ENCODE measurements around the gene UBP1.
A peak's percentile ranks its signal among the peaks of the same experiment; 100 is the strongest.

UBP1 gene

GRCh38 chr3:33377489-33377888 is 62.7 kb downstream of the UBP1 start:
- Histone ChIP-seq H3K4me1 (ENCODE audit: insufficient read depth, insufficient read length) (peaks cover 2% of the 10 kb centered on the region), H3K9me3 (ENCODE audit: insufficient read depth, low read length) (no peaks in the 10 kb centered on the region), H3K9ac (ENCODE audit: insufficient read length, low read depth) (no peak overlapping the region), H3K4me3 (ENCODE audit: insufficient read length, low read depth) (no peak overlapping the region), H3K36me3 (ENCODE audit: insufficient read depth, insufficient read length, low read length) (peaks cover 55% of the 10 kb centered on the region), H3K27me3 (ENCODE audit: insufficient read depth, insufficient read length) (no peaks in the 10 kb centered on the region)
- TF ChIP-seq ZNF274 (IDR thresholded peaks at IDR 0.05; ENCODE audit: low read depth, low read length) (no peak), SUZ12 (IDR thresholded peaks at IDR 0.05; ENCODE audit: extremely low read depth, insufficient read depth, insufficient read length) (no peak), YY1 (IDR thresholded peaks at IDR 0.05; ENCODE audit: insufficient read depth, insufficient read length) (no peak)
- DNase-seq (ENCODE audit: low read depth, low spot score), result no peak

GRCh38 chr3:33373082-33373437 is 67.1 kb downstream of the UBP1 start:
- Histone ChIP-seq H3K27me3 (ENCODE audit: insufficient read depth, insufficient read length) (no peaks in the 10 kb centered on the region), H3K36me3 (ENCODE audit: insufficient read depth, insufficient read length, low read length) (peaks cover 35% of the 10 kb centered on the region), H3K4me1 (ENCODE audit: insufficient read depth, insufficient read length) (peaks cover 2% of the 10 kb centered on the region), H3K4me3 (ENCODE audit: insufficient read length, low read depth) (no peak overlapping the region), H3K9me3 (ENCODE audit: insufficient read depth, low read length) (no peaks in the 10 kb centered on the region), H3K9ac (ENCODE audit: insufficient read length, low read depth) (no peak overlapping the region)
- TF ChIP-seq SUZ12 (IDR thresholded peaks at IDR 0.05; ENCODE audit: extremely low read depth, insufficient read depth, insufficient read length) (no peak), ZNF274 (IDR thresholded peaks at IDR 0.05; ENCODE audit: low read depth, low read length) (no peak), YY1 (IDR thresholded peaks at IDR 0.05; ENCODE audit: insufficient read depth, insufficient read length) (no peak)
- no peak for DNase-seq (ENCODE audit: low read depth, low spot score)

- TF ChIP-seq YY1 (IDR thresholded peaks at IDR 0.05; ENCODE audit: insufficient read depth, insufficient read length) (no peak), SUZ12 (IDR thresholded peaks at IDR 0.05; ENCODE audit: extremely low read depth, insufficient read depth, insufficient read length) (no peak), ZNF274 (IDR thresholded peaks at IDR 0.05; ENCODE audit: low read depth, low read length) (no peak)
- peaks cover 29% of the 10 kb centered on the region for H3K36me3 ChIP-seq (ENCODE audit: insufficient read depth, insufficient read length, low read length)
- DNase-seq (ENCODE audit: low read depth, low spot score), result peak; percentile 30
- H3K9ac ChIP-seq (ENCODE audit: insufficient read length, low read depth), result no peak overlapping the region
- H3K4me3 ChIP-seq (ENCODE audit: insufficient read length, low read depth), result no peak overlapping the region
- no peaks in the 10 kb centered on the region for H3K9me3 ChIP-seq (ENCODE audit: insufficient read depth, low read length)
- H3K27me3 ChIP-seq (ENCODE audit: insufficient read depth, insufficient read length), result no peaks in the 10 kb centered on the region
- peaks cover 1% of the 10 kb centered on the region for H3K4me1 ChIP-seq (ENCODE audit: insufficient read depth, insufficient read length)
These were observed 67.8 kb downstream of the UBP1 start for GRCh38 chr3:33372218-33373081.

GRCh38 chr3:33364531-33365128 is 75.6 kb downstream of the UBP1 start:
- DNase-seq (ENCODE audit: low read depth, low spot score), result no peak
- no peaks in the 10 kb centered on the region for H3K9me3 ChIP-seq (ENCODE audit: insufficient read depth, low read length)
- no peaks in the 10 kb centered on the region for H3K27me3 ChIP-seq (ENCODE audit: insufficient read depth, insufficient read length)
- no peak overlapping the region for H3K4me3 ChIP-seq (ENCODE audit: insufficient read length, low read depth)
- no peaks in the 10 kb centered on the region for H3K4me1 ChIP-seq (ENCODE audit: insufficient read depth, insufficient read length)
- no peak for TF ChIP-seq YY1 (IDR thresholded peaks at IDR 0.05; ENCODE audit: insufficient read depth, insufficient read length)
- no peak for TF ChIP-seq SUZ12 (IDR thresholded peaks at IDR 0.05; ENCODE audit: extremely low read depth, insufficient read depth, insufficient read length)
- no peak for TF ChIP-seq ZNF274 (IDR thresholded peaks at IDR 0.05; ENCODE audit: low read depth, low read length)
- peaks cover 3% of the 10 kb centered on the region for H3K36me3 ChIP-seq (ENCODE audit: insufficient read depth, insufficient read length, low read length)
- no peak overlapping the region for H3K9ac ChIP-seq (ENCODE audit: insufficient read length, low read depth)

- H3K36me3 ChIP-seq (ENCODE audit: insufficient read depth, insufficient read length, low read length), result peaks cover 3% of the 10 kb centered on the region
- no peaks in the 10 kb centered on the region for H3K4me1 ChIP-seq (ENCODE audit: insufficient read depth, insufficient read length)
- DNase-seq (ENCODE audit: low read depth, low spot score), result no peak
- no peaks in the 10 kb centered on the region for H3K9me3 ChIP-seq (ENCODE audit: insufficient read depth, low read length)
- H3K4me3 ChIP-seq (ENCODE audit: insufficient read length, low read depth), result no peak overlapping the region
- H3K27me3 ChIP-seq (ENCODE audit: insufficient read depth, insufficient read length), result no peaks in the 10 kb centered on the region
- no peak for TF ChIP-seq YY1 (IDR thresholded peaks at IDR 0.05; ENCODE audit: insufficient read depth, insufficient read length)
- TF ChIP-seq ZNF274 (IDR thresholded peaks at IDR 0.05; ENCODE audit: low read depth, low read length), result no peak
- TF ChIP-seq SUZ12 (IDR thresholded peaks at IDR 0.05; ENCODE audit: extremely low read depth, insufficient read depth, insufficient read length), result no peak
- no peak overlapping the region for H3K9ac ChIP-seq (ENCODE audit: insufficient read length, low read depth)
These were observed 76.1 kb downstream of the UBP1 start for GRCh38 chr3:33364060-33364459.

GRCh38 chr3:33363113-33363800 is 76.9 kb downstream of the UBP1 start:
- Histone ChIP-seq H3K9ac (ENCODE audit: insufficient read length, low read depth) (no peak overlapping the region), H3K36me3 (ENCODE audit: insufficient read depth, insufficient read length, low read length) (peaks cover 3% of the 10 kb centered on the region), H3K9me3 (ENCODE audit: insufficient read depth, low read length) (no peaks in the 10 kb centered on the region), H3K4me1 (ENCODE audit: insufficient read depth, insufficient read length) (no peaks in the 10 kb centered on the region), H3K4me3 (ENCODE audit: insufficient read length, low read depth) (no peak overlapping the region), H3K27me3 (ENCODE audit: insufficient read depth, insufficient read length) (no peaks in the 10 kb centered on the region)
- DNase-seq (ENCODE audit: low read depth, low spot score), result no peak
- TF ChIP-seq YY1 (IDR thresholded peaks at IDR 0.05; ENCODE audit: insufficient read depth, insufficient read length), result no peak
- TF ChIP-seq SUZ12 (IDR thresholded peaks at IDR 0.05; ENCODE audit: extremely low read depth, insufficient read depth, insufficient read length), result no peak
- TF ChIP-seq ZNF274 (IDR thresholded peaks at IDR 0.05; ENCODE audit: low read depth, low read length), result no peak

Measured in NT2/D1 (cell line).